Effector memory CD8-positive, alpha-beta T cell (primary cell): ENCODE results near the gene KDM4B.
A peak's percentile ranks its signal among the peaks of the same experiment; 100 is the strongest.

Experiments
- ATAC-seq: fragments of 150-1000 bp; cut with Tn5 transposase; replicated peaks from 2 replicates; pipeline ENCODE4 v1.10.0; 2021; ENCODE audit warnings: mild to moderate bottlenecking, moderate library complexity
- DNase-seq, 3 experiments: peaks; one replicate each; pipeline ENCODE4 v3.0.0; 2021
- H3K27ac Mint-ChIP-seq, 2 donors: one replicate each; pipeline ENCODE4 v1.8.0; 2022; ENCODE audit warnings: mild to moderate bottlenecking in 2 of 2, mixed read lengths in 2 of 2, moderate library complexity in 2 of 2
- H3K27me3 Mint-ChIP-seq, 2 donors: one replicate each; pipeline ENCODE4 v1.8.0; 2022; ENCODE audit warnings: mixed read lengths in 2 of 2
- H3K36me3 Mint-ChIP-seq: one replicate; pipeline ENCODE4 v1.8.0; 2022; ENCODE audit warnings: mild to moderate bottlenecking, moderate library complexity, mixed read lengths; ENCODE audit not compliant: insufficient read depth
- H3K4me1 Mint-ChIP-seq, 2 donors: one replicate each; pipeline ENCODE4 v1.8.0; 2022; ENCODE audit warnings: low read depth in 2 of 2, mixed read lengths in 2 of 2
- H3K4me3 Mint-ChIP-seq, 2 donors: one replicate each; pipeline ENCODE4 v1.8.0; 2022; ENCODE audit warnings: mild to moderate bottlenecking in 2 of 2, mixed read lengths in 2 of 2, moderate library complexity in 2 of 2
- H3K9me3 Mint-ChIP-seq, 2 donors: one replicate each; pipeline ENCODE4 v1.8.0; 2022; ENCODE audit warnings: mixed read lengths in 2 of 2

The KDM4B gene

DNA sequence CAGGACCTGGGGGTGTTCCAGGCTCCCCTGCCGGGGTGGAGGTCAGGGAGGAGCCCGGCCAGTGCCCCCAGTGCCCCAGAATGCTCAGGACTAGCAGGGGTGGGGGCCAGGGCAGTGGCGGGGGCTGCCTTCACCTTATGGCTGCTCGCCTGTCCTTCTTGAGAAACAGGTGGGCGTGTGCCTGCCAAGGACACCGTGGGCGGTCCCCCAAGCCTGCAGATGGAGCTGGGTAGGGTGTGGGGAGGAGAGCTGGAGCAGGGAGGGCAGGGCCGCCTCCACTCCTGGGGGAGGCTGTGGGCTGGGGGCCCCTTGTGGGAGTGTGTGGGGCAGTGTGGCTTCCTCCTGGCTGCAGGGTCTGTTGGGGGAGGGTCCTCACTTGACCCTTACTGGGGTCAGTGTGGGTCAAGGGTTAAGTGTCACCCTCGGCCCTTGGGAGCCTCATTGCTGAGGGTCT, 160.1 kb downstream of the KDM4B start:
- Mint-ChIP-seq H3K27me3 (no peaks in the 10 kb centered on the region), H3K4me1 (peaks cover 13 to 18% of the 10 kb centered on the region in 2 donors), H3K36me3 (peaks cover 22% of the 10 kb centered on the region), H3K9me3 (no peaks in the 10 kb centered on the region), H3K4me3 (no peak overlapping the region), H3K27ac (peak overlapping the region in 1 of 2 donors; percentile 83)
- ATAC-seq = no peak
- DNase-seq = no peak

DNA sequence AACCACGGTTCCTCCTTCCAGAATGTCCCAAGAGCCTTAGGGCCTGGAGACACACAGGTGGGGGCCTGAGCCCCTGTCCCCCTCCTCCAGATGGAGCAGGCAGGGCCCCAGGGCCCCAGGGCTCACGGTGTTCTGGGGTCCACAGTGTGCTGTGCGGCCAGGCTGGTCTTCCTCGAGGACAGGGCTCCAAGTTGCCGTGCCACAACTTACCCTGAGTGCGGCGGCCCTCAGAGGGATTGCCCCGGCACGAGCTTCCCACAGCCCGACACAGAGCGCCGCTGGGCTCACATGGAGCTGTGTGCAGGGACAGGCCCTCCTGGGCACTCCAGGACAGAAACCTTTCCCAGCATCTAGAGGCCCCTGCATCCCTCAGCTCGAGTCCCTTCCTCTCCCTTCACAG, 160.8 kb downstream of the KDM4B start:
- H3K4me1 Mint-ChIP-seq = peaks cover 15 to 18% of the 10 kb centered on the region in 2 donors
- H3K9me3 Mint-ChIP-seq = no peaks in the 10 kb centered on the region
- peak overlapping the region in 1 of 2 donors; percentile 64 for H3K4me3 Mint-ChIP-seq
- DNase-seq (no peak), ATAC-seq (no peak)
- H3K27me3 Mint-ChIP-seq = no peaks in the 10 kb centered on the region
- H3K36me3 Mint-ChIP-seq = peaks cover 22% of the 10 kb centered on the region
- H3K27ac Mint-ChIP-seq = peak overlapping the region; percentile 83 to 84

DNA sequence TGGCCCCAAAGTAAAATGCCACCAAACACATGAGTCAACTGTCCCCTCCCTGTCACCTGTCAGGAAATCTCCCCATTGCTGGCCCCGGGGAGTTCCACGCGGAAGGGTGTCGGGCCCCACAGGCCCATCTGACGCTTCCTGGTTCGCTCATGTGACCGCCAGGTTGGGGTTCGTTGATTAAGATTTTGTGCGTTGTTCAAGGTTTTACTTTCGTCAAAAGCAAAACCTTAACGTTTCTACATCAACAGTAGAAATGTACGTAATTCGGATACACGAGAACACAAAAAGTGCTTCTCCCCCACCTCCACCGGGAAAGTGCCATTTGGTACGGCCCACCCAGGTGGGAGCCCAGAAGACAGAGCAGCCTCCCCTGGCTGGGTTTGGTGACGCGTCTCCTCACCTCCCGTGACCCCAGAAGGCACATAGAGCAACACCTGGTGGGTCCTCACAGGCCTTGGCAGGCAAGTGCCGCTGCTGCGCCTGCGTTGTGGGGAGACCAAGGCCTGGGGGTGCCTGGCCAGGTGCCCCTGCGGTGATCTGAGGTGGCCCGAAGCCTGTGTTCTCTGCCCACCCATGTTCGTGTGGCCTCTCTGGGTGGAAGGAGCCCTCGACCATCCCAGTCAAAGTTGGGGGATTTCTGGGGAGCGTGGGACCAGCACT, 161.6 kb downstream of the KDM4B start:
- Mint-ChIP-seq H3K9me3 (no peaks in the 10 kb centered on the region), H3K4me3 (peak overlapping the region; percentile 42 to 64), H3K4me1 (peaks cover 15% of the 10 kb centered on the region in 2 donors), H3K27me3 (no peaks in the 10 kb centered on the region), H3K27ac (peak overlapping the region; percentile 83 to 84), H3K36me3 (peaks cover 22% of the 10 kb centered on the region)
- DNase-seq = peak; percentile 26 to 41 (median 30)
- peak; percentile 70 for ATAC-seq

- no peaks in the 10 kb centered on the region for H3K9me3 Mint-ChIP-seq
- H3K27me3 Mint-ChIP-seq = no peaks in the 10 kb centered on the region
- H3K4me1 Mint-ChIP-seq = peaks cover 15 to 18% of the 10 kb centered on the region in 2 donors
- H3K36me3 Mint-ChIP-seq = peaks cover 22% of the 10 kb centered on the region
- H3K27ac Mint-ChIP-seq = peak overlapping the region; percentile 83 to 84
- DNase-seq (no peak), ATAC-seq (peak; percentile 11)
- H3K4me3 Mint-ChIP-seq = peak overlapping the region; percentile 42 to 64
These were observed 162.2 kb downstream of the KDM4B start for GRCh38 chr19:5131031-5131505.

DNA sequence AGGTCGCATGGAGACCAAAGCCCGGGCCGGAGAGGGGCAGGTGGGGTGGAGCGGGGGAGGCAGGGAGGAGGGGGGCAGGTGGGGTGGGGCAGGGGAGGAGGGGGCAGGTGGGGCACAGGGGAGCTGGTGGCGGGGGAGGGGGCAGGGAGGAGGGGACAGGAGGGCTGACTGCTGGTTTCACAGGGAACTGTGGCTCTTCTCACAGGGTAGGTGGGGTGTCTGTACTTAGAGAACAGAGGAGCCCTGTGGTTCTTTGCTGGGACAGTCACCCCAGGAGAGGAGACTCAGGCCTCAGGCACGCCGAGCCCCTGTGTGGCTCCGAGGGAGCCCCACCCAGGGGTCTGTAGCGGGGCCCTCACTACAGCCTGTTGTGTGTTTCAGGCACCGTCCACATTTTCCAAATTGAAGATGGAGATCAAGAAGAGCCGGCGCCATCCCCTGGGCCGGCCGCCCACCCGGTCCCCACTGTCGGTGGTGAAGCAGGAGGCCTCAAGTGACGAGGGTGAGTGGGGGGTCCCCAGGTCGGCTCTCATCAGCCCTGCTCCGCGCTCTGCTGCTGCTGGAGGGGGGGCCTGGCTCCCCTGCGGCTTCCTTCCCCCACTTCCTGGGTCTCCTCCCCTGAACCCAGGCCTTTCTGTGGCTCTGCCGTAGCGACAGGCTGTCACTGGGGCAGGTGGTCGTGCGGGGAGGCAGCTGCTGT, 162.7 kb downstream of the KDM4B start:
- Mint-ChIP-seq H3K27ac (peak overlapping the region; percentile 76 to 83), H3K4me3 (peak overlapping the region; percentile 67), H3K36me3 (peaks cover 23% of the 10 kb centered on the region), H3K4me1 (peaks cover 15 to 18% of the 10 kb centered on the region in 2 donors), H3K27me3 (no peaks in the 10 kb centered on the region), H3K9me3 (no peaks in the 10 kb centered on the region)
- no peak for DNase-seq
- ATAC-seq = no peak

GRCh38 chr19:5132206-5132560, 163.3 kb downstream of the KDM4B start:
- Mint-ChIP-seq H3K4me3 (peak overlapping the region; percentile 25 to 67), H3K27ac (peak overlapping the region; percentile 76 to 83), H3K36me3 (peaks cover 25% of the 10 kb centered on the region), H3K9me3 (no peaks in the 10 kb centered on the region), H3K4me1 (peaks cover 15 to 18% of the 10 kb centered on the region in 2 donors), H3K27me3 (no peaks in the 10 kb centered on the region)
- DNase-seq (no peak), ATAC-seq (no peak)

DNA sequence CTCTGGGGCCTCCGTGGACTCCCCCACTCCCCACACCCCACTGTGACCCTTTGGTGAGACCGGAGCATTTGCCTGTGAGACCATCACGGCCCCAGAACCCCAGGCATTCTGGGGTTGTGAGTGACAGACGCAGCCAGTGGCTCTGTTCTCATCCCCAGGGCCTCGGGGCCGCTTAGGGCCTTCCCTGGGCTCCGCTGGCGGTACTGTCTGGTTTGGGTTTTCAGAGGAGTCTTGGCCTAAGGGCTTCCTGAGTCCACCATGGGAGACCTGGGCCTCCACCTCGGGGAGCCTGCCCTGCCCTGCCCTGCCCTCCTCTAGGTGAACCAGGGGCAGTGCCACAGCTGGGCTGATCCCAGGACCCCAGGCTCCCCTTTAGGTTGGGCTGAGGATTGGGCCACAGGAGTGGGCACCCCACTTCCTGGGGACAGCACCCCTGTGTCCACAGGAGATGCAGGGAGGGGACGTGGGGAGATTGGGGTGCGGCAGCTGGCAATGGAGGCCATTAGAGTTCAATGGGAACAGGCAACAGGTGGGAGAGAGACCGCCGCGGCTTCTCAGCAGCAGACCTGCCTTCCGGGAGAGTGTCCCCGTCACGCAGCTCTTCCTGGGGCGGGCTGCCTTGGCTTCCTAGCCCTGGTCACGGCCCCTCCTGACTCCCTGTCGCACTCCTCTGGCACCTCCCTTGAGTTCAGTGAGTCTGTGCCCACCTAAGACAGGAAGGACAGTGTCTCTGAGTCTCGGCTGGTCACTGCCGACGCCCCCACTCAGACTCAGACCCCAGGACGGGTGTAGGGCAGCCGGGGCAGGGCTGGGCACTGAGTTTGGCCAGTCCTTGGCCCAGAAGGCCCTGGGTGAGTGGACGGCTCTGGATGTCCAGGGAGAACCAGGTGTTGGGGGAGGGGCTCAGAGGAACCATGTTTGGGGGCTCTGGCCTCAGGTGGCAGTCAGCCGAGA, 164.1 kb downstream of the KDM4B start:
- Mint-ChIP-seq H3K4me3 (no peak overlapping the region), H3K9me3 (no peaks in the 10 kb centered on the region), H3K27ac (peak overlapping the region in 1 of 2 donors; percentile 83), H3K36me3 (peaks cover 23% of the 10 kb centered on the region), H3K4me1 (peaks cover 15 to 20% of the 10 kb centered on the region in 2 donors), H3K27me3 (no peaks in the 10 kb centered on the region)
- DNase-seq (no peak), ATAC-seq (no peak)

GRCh38 chr19:5133986-5134595, 165.2 kb downstream of the KDM4B start:
- Mint-ChIP-seq H3K27ac (peak overlapping the region in 1 of 2 donors; percentile 72), H3K27me3 (no peaks in the 10 kb centered on the region), H3K9me3 (no peaks in the 10 kb centered on the region), H3K36me3 (peaks cover 29% of the 10 kb centered on the region), H3K4me3 (no peak overlapping the region), H3K4me1 (peaks cover 25 to 26% of the 10 kb centered on the region in 2 donors)
- DNase-seq (no peak), ATAC-seq (no peak)

GRCh38 chr19:5134691-5135090, 165.8 kb downstream of the KDM4B start:
- H3K9me3 Mint-ChIP-seq = no peaks in the 10 kb centered on the region
- H3K27me3 Mint-ChIP-seq = no peaks in the 10 kb centered on the region
- DNase-seq (no peak), ATAC-seq (no peak)
- H3K36me3 Mint-ChIP-seq = peaks cover 35% of the 10 kb centered on the region
- H3K27ac Mint-ChIP-seq = no peak overlapping the region
- peaks cover 31 to 32% of the 10 kb centered on the region in 2 donors for H3K4me1 Mint-ChIP-seq
- H3K4me3 Mint-ChIP-seq = no peak overlapping the region

GRCh38 chr19:5136073-5136855, 167.4 kb downstream of the KDM4B start:
- Mint-ChIP-seq H3K36me3 (peaks cover 30% of the 10 kb centered on the region), H3K9me3 (no peaks in the 10 kb centered on the region), H3K4me3 (no peak overlapping the region), H3K27ac (peak overlapping the region; percentile 23 to 68), H3K4me1 (peaks cover 21 to 26% of the 10 kb centered on the region in 2 donors), H3K27me3 (no peaks in the 10 kb centered on the region)
- DNase-seq = no peak
- ATAC-seq = no peak

DNA sequence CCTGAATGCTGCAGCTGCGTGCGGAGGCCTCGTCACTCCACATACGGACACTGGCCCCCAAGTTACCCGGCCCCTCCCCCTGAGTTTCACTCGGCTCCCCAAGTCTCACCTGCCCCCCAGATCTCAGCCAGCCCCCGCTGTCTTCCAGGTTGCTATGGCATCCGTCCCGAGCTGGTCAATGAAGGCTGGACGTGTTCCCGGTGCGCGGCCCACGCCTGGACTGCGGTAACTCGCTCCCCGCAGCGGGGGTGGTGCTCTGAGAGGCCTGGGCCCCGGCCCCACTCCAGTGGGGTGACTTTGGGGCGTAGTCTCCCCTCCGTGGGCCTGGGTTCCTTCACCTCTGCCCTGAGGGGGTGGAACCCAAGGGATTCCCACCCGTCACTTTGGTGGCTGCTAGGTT, 168.2 kb downstream of the KDM4B start:
- Mint-ChIP-seq H3K27me3 (no peaks in the 10 kb centered on the region), H3K36me3 (peaks cover 30% of the 10 kb centered on the region), H3K27ac (no peak overlapping the region), H3K9me3 (no peaks in the 10 kb centered on the region), H3K4me3 (no peak overlapping the region), H3K4me1 (peaks cover 18 to 23% of the 10 kb centered on the region in 2 donors)
- DNase-seq (no peak), ATAC-seq (no peak)

DNA sequence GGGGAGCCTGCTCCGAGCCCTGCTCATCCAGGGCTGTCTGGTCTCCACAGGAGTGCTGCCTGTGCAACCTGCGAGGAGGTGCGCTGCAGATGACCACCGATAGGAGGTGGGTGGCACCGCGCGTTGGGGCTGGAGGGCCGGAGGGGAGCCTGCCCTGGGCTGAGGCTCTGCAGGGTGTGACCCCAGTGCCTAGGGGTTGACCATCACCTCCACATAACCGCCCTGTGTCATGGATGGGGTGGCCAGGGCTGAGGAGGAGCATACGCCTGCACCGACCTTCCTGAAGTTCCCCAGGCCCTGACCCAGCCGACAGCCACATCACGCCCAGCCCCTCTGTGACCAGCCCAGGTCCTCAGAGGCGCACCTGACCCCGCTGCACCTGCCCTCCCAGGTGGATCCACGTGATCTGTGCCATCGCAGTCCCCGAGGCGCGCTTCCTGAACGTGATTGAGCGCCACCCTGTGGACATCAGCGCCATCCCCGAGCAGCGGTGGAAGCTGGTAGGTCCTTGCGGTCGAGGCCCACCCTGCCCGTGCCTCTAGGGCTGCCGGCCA, 168.7 kb downstream of the KDM4B start:
- no peaks in the 10 kb centered on the region for H3K9me3 Mint-ChIP-seq
- peaks cover 30% of the 10 kb centered on the region for H3K36me3 Mint-ChIP-seq
- H3K4me3 Mint-ChIP-seq = no peak overlapping the region
- H3K27me3 Mint-ChIP-seq = no peaks in the 10 kb centered on the region
- peaks cover 18 to 23% of the 10 kb centered on the region in 2 donors for H3K4me1 Mint-ChIP-seq
- DNase-seq (no peak), ATAC-seq (no peak)
- peak overlapping the region; percentile 91 to 96 for H3K27ac Mint-ChIP-seq
